GM21528 (cell line): ENCODE data around the gene OR4D10.

Experiments
- ATAC-seq: cut with Tn5 transposase; IDR thresholded peaks from one replicate; pipeline ENCODE4 v1.9.1; 2021; ENCODE audit warnings: mild to moderate bottlenecking, moderate library complexity; ENCODE audit not compliant: unreplicated experiment, low FRiP score

Gene OR4D10

DNA sequence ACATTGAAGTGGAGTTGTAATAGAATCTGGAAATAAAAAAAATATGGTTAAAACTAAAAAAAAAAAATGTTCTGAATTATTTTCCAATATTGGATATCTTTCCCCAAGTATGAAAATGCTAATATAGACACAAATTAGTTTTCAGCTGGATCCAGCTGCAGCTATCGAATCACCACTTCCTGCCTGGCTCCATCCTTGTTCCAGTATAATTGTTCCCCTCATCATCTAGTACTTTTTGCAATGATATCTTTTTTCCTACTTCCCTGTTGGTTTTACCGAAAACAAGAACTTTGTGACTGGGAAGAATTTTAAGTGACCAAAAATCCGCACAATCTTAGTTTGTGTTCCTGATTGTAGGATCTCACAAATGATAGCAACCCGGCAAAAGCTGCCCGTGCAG, 47.6 kb downstream of the OR4D10 start:
- ATAC-seq, result no peak

DNA sequence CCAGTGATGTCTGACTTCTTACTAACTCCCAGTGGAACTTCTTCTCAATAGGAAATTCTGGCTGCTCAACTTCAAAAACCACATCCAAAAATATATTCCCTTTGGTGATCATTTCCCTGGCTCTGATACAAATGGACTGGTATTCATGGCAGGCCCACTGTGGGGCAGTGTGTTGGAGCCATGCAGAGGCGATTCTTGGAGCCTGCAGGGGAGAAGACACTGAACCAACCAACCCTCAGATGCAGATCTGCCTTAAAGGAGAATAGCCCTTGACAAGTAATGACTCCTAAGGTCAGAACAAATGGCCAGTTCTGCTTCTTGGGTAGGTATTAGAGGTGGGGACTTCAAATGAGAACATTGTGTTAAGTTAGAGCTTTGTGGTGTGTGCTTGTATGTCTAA, 50.4 kb downstream of the OR4D10 start:
- no peak for ATAC-seq

GRCh38 chr11:59528711-59529110, 55.6 kb downstream of the OR4D10 start:
- no peak for ATAC-seq
